ENCODE measurements around the gene SNX25. TPM values are rescaled to one million over a fixed set of nuclear protein-coding genes. Genes with fewer than 3 reads are reported as not detected.

SNX25 gene
- total and polyA plus RNA-seq, 4 donors, result 2.8 to 13.9 (median 5.0) TPM

DNA sequence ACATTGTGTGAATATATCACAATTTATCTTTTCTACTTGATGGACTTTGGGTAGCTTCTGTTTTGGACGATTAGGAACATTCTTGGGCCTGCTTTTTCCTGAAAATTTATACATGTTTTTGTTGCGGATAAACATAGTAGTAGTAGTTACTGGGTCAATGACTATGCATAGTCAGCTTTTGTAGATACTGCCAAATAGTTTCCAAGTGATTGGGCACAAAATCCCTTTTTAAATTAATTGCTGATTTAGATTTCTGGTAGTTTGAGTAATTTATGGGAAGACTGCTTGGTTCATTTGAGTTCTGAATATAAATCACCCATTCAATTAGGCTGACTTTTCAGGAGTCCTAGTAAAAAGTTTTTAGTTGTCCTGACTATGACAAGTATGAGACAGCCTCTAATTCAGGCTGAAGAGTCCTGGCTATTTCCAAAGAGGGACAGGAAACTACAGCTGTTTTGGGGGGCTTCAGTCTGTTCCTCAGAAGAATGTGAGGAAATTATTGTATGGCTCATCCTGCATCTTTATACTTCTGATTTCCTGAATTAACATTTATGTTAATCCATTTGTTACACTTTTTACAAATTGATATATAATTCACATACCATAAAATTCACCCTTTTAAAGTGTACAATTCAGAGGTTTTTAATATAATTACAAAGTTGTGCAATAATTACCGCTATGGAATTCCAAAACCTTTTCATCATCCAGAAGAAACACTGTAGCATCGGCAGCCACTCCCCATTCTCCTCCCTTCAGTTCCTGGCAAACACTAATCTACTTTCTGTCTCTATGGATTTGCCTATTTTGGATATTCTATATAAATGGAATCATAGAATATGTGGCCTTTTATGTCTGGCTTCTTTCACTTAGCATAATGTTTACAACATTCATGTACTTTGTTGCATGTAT lies 172.1 kb downstream of the SNX25 start:
- H3K4me3 ChIP-seq (ENCODE audit: low read depth in 1 of 3, low read length in 3 of 3), result no peak overlapping the region
- no peak for DNase-seq (ENCODE audit: low spot score)
- H3K27ac ChIP-seq (ENCODE audit: low read depth in 1 of 2, low read length in 2 of 2), result no peak overlapping the region
- no peak for TF ChIP-seq SP1 (IDR thresholded peaks at IDR 0.05)
- no peak overlapping the region for H3K9ac ChIP-seq (ENCODE audit: low read depth in 1 of 2, low read length in 2 of 2)
- H3K9me3 ChIP-seq (ENCODE audit: control insufficient read depth in 4 of 4, low read length in 3 of 4), result peaks cover 0 to 4% (median 0%) of the 10 kb centered on the region in 4 donors
- H3K4me1 ChIP-seq (ENCODE audit: control insufficient read depth in 4 of 4, insufficient read depth in 4 of 4, low read length in 3 of 4), result peaks cover 0 to 5% (median 1%) of the 10 kb centered on the region in 4 donors
- WGBS, result 54% methylated on average over 4 of the region's 4 CpGs
- no peaks in the 10 kb centered on the region for H3K36me3 ChIP-seq (ENCODE audit: control insufficient read depth in 4 of 4, insufficient read depth in 3 of 4, low read depth in 1 of 4, low read length in 3 of 4)
- no peaks in the 10 kb centered on the region for H3K27me3 ChIP-seq (ENCODE audit: control insufficient read depth in 4 of 4, insufficient read depth in 4 of 4, low read length in 3 of 4)

DNA sequence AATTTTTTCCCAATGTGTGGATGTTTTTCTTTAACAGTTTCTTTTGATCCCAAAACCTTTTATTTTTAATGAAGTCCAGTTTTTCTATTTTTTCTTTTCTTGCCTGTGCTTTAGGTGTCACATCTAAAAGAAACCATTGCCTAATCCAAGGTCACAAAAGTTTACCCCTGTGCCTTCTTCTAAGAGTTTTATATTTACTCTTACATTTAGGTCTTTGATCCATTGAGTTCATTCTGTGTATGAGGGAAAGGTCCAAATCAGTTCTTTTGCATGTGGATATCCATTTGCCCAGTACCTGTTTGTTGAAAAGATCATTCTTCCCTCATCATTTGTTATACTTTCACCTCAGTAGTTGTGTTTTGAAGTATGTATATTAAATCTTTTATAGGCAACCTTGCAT lies 173.4 kb downstream of the SNX25 start:
- H3K4me3 ChIP-seq (ENCODE audit: low read depth in 1 of 3, low read length in 3 of 3), result no peak overlapping the region
- no peak overlapping the region for H3K27ac ChIP-seq (ENCODE audit: low read depth in 1 of 2, low read length in 2 of 2)
- no peaks in the 10 kb centered on the region for H3K36me3 ChIP-seq (ENCODE audit: control insufficient read depth in 4 of 4, insufficient read depth in 3 of 4, low read depth in 1 of 4, low read length in 3 of 4)
- peaks cover 0 to 4% (median 0%) of the 10 kb centered on the region in 4 donors for H3K9me3 ChIP-seq (ENCODE audit: control insufficient read depth in 4 of 4, low read length in 3 of 4)
- no peak for TF ChIP-seq RAD21 (IDR thresholded peaks at IDR 0.05)
- no peak for TF ChIP-seq EGR1 (IDR thresholded peaks at IDR 0.05; ENCODE audit: low read depth in 2 of 2)
- no peak for TF ChIP-seq FOXA1 (IDR thresholded peaks at IDR 0.05)
- TF ChIP-seq HNF4A (conservative IDR thresholded peaks at IDR 0.05), result no peak
- no peak for TF ChIP-seq JUND (IDR thresholded peaks at IDR 0.05)
- peaks cover 0 to 5% (median 1%) of the 10 kb centered on the region in 4 donors for H3K4me1 ChIP-seq (ENCODE audit: control insufficient read depth in 4 of 4, insufficient read depth in 4 of 4, low read length in 3 of 4)
- no peak overlapping the region for H3K9ac ChIP-seq (ENCODE audit: low read depth in 1 of 2, low read length in 2 of 2)
- DNase-seq (ENCODE audit: low spot score), result no peak
- H3K27me3 ChIP-seq (ENCODE audit: control insufficient read depth in 4 of 4, insufficient read depth in 4 of 4, low read length in 3 of 4), result no peaks in the 10 kb centered on the region

DNA sequence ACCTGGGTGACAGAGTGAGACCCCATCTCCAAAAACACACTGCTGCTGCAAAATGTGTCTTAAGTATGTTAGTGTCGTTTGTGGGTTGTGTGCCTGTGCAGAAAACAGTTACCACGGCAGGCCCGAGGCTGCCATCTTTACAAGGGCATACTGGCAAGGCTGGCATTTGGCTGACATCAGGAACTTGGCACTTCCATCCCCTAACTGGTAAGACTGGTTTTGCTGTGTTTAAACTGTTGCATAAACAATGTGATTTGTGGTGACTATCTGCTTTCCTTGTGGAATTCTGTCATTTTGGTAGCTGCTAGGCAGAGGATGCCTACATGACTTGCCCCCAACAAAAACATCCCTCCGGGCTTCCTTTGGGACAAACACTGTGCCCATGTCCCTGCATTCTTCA lies 174.1 kb downstream of the SNX25 start:
- 94% methylated on average over 4 of the region's 4 CpGs for WGBS
- TF ChIP-seq, protein P1, sequence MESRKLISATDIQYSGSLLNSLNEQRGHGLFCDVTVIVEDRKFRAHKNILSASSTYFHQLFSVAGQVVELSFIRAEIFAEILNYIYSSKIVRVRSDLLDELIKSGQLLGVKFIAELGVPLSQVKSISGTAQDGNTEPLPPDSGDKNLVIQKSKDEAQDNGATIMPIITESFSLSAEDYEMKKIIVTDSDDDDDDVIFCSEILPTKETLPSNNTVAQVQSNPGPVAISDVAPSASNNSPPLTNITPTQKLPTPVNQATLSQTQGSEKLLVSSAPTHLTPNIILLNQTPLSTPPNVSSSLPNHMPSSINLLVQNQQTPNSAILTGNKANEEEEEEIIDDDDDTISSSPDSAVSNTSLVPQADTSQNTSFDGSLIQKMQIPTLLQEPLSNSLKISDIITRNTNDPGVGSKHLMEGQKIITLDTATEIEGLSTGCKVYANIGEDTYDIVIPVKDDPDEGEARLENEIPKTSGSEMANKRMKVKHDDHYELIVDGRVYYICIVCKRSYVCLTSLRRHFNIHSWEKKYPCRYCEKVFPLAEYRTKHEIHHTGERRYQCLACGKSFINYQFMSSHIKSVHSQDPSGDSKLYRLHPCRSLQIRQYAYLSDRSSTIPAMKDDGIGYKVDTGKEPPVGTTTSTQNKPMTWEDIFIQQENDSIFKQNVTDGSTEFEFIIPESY (IDR thresholded peaks at IDR 0.05), result no peak
- TF ChIP-seq, protein P2, sequence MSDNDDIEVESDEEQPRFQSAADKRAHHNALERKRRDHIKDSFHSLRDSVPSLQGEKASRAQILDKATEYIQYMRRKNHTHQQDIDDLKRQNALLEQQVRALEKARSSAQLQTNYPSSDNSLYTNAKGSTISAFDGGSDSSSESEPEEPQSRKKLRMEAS (IDR thresholded peaks at IDR 0.05), result no peak
- TF ChIP-seq, protein P3, sequence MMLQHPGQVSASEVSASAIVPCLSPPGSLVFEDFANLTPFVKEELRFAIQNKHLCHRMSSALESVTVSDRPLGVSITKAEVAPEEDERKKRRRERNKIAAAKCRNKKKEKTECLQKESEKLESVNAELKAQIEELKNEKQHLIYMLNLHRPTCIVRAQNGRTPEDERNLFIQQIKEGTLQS (IDR thresholded peaks at IDR 0.05), result no peak
- TF ChIP-seq EGR1 (IDR thresholded peaks at IDR 0.05; ENCODE audit: low read depth in 2 of 2), result no peak
- no peak overlapping the region for H3K9ac ChIP-seq (ENCODE audit: low read depth in 1 of 2, low read length in 2 of 2)
- no peak overlapping the region for H3K27ac ChIP-seq (ENCODE audit: low read depth in 1 of 2, low read length in 2 of 2)
- H3K4me1 ChIP-seq (ENCODE audit: control insufficient read depth in 4 of 4, insufficient read depth in 4 of 4, low read length in 3 of 4), result peaks cover 0 to 5% (median 1%) of the 10 kb centered on the region in 4 donors
- H3K4me3 ChIP-seq (ENCODE audit: low read depth in 1 of 3, low read length in 3 of 3), result no peak overlapping the region
- no peak for DNase-seq (ENCODE audit: low spot score)
- H3K9me3 ChIP-seq (ENCODE audit: control insufficient read depth in 4 of 4, low read length in 3 of 4), result peaks cover 0 to 4% (median 0%) of the 10 kb centered on the region in 4 donors
- no peaks in the 10 kb centered on the region for H3K36me3 ChIP-seq (ENCODE audit: control insufficient read depth in 4 of 4, insufficient read depth in 3 of 4, low read depth in 1 of 4, low read length in 3 of 4)
- H3K27me3 ChIP-seq (ENCODE audit: control insufficient read depth in 4 of 4, insufficient read depth in 4 of 4, low read length in 3 of 4), result no peaks in the 10 kb centered on the region

DNA sequence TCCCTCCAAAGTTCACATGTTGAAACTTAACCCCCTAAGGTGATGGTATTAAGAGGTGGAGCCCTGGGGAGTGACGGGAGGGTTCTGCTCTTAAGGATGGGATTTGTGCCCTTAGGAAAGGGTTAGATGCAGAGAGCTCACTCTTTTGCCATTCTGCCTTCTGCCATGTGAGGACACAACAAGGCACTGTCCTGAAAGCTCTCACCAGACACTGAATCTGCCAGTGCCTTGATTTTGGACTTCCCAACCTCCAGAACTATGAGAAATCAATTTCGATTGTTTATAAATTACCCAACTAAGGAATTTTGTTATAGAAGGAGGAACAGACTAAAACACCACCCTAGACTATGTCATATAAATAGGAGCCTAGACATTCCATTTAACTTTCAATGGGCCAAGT lies 174.7 kb downstream of the SNX25 start:
- Histone ChIP-seq H3K9ac (ENCODE audit: low read depth in 1 of 2, low read length in 2 of 2) (no peak overlapping the region), H3K4me1 (ENCODE audit: control insufficient read depth in 4 of 4, insufficient read depth in 4 of 4, low read length in 3 of 4) (peaks cover 0 to 5% (median 1%) of the 10 kb centered on the region in 4 donors), H3K9me3 (ENCODE audit: control insufficient read depth in 4 of 4, low read length in 3 of 4) (peaks cover 0 to 4% (median 0%) of the 10 kb centered on the region in 4 donors), H3K27ac (ENCODE audit: low read depth in 1 of 2, low read length in 2 of 2) (no peak overlapping the region), H3K36me3 (ENCODE audit: control insufficient read depth in 4 of 4, insufficient read depth in 3 of 4, low read depth in 1 of 4, low read length in 3 of 4) (no peaks in the 10 kb centered on the region), H3K27me3 (ENCODE audit: control insufficient read depth in 4 of 4, insufficient read depth in 4 of 4, low read length in 3 of 4) (no peaks in the 10 kb centered on the region), H3K4me3 (ENCODE audit: low read depth in 1 of 3, low read length in 3 of 3) (no peak overlapping the region)
- DNase-seq (ENCODE audit: low spot score), result no peak
- 94% methylated on average over 2 of the region's 2 CpGs for WGBS
- TF ChIP-seq, protein P4, sequence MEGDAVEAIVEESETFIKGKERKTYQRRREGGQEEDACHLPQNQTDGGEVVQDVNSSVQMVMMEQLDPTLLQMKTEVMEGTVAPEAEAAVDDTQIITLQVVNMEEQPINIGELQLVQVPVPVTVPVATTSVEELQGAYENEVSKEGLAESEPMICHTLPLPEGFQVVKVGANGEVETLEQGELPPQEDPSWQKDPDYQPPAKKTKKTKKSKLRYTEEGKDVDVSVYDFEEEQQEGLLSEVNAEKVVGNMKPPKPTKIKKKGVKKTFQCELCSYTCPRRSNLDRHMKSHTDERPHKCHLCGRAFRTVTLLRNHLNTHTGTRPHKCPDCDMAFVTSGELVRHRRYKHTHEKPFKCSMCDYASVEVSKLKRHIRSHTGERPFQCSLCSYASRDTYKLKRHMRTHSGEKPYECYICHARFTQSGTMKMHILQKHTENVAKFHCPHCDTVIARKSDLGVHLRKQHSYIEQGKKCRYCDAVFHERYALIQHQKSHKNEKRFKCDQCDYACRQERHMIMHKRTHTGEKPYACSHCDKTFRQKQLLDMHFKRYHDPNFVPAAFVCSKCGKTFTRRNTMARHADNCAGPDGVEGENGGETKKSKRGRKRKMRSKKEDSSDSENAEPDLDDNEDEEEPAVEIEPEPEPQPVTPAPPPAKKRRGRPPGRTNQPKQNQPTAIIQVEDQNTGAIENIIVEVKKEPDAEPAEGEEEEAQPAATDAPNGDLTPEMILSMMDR (IDR thresholded peaks at IDR 0.05; ENCODE audit: low read depth, low read length, missing input control), result no peak
- TF ChIP-seq JUND (IDR thresholded peaks at IDR 0.05) (no peak), SP1 (IDR thresholded peaks at IDR 0.05) (no peak), EGR1 (IDR thresholded peaks at IDR 0.05; ENCODE audit: low read depth in 2 of 2) (no peak), HNF4G (IDR thresholded peaks at IDR 0.05) (no peak), RXRA (IDR thresholded peaks at IDR 0.05) (no peak), NR2F2 (IDR thresholded peaks at IDR 0.05) (no peak), FOXA2 (IDR thresholded peaks at IDR 0.05) (no peak), RAD21 (IDR thresholded peaks at IDR 0.05) (no peak)
- TF ChIP-seq, protein P5, sequence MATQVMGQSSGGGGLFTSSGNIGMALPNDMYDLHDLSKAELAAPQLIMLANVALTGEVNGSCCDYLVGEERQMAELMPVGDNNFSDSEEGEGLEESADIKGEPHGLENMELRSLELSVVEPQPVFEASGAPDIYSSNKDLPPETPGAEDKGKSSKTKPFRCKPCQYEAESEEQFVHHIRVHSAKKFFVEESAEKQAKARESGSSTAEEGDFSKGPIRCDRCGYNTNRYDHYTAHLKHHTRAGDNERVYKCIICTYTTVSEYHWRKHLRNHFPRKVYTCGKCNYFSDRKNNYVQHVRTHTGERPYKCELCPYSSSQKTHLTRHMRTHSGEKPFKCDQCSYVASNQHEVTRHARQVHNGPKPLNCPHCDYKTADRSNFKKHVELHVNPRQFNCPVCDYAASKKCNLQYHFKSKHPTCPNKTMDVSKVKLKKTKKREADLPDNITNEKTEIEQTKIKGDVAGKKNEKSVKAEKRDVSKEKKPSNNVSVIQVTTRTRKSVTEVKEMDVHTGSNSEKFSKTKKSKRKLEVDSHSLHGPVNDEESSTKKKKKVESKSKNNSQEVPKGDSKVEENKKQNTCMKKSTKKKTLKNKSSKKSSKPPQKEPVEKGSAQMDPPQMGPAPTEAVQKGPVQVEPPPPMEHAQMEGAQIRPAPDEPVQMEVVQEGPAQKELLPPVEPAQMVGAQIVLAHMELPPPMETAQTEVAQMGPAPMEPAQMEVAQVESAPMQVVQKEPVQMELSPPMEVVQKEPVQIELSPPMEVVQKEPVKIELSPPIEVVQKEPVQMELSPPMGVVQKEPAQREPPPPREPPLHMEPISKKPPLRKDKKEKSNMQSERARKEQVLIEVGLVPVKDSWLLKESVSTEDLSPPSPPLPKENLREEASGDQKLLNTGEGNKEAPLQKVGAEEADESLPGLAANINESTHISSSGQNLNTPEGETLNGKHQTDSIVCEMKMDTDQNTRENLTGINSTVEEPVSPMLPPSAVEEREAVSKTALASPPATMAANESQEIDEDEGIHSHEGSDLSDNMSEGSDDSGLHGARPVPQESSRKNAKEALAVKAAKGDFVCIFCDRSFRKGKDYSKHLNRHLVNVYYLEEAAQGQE (IDR thresholded peaks at IDR 0.05), result no peak

All from liver (tissue), 9 donors.